Mesothelial cell of epicardium (in vitro differentiated cells): ENCODE data around the gene B3GAT1. TPM values are rescaled to one million over a fixed set of nuclear protein-coding genes. Genes with fewer than 3 reads are reported as not detected.

ENCODE experiments used
- DNase-seq, 2 experiments: peaks; one replicate each; pipeline ENCODE4 v3.0.0; 2021; ENCODE audit warnings: low spot score in 2 of 2; ENCODE audit not compliant: unreplicated experiment in 2 of 2
- H3K27ac Mint-ChIP-seq: 2 replicates; pipeline ENCODE4 v1.8.0; 2021; ENCODE audit warnings: mixed read lengths
- H3K27me3 Mint-ChIP-seq: 2 replicates; pipeline ENCODE4 v1.8.0; 2021; ENCODE audit warnings: low read depth, mixed read lengths
- H3K36me3 Mint-ChIP-seq: 2 replicates; pipeline ENCODE4 v1.8.0; 2021; ENCODE audit warnings: mixed read lengths
- H3K4me1 Mint-ChIP-seq: 2 replicates; pipeline ENCODE4 v1.8.0; 2021; ENCODE audit warnings: mixed read lengths
- H3K4me3 Mint-ChIP-seq: 2 replicates; pipeline ENCODE4 v1.8.0; 2021; ENCODE audit warnings: mild to moderate bottlenecking, moderate library complexity, mixed read lengths
- H3K9me3 Mint-ChIP-seq: 2 replicates; pipeline ENCODE4 v1.8.0; 2021; ENCODE audit warnings: mixed read lengths
- CTCF ChIP-seq: fragments of 200-600 bp; sonication (generic); IDR thresholded peaks from one replicate; pipeline ENCODE4 v1.5.0; 2021; ENCODE audit warnings: antibody characterized with exemption; ENCODE audit not compliant: unreplicated experiment
- total RNA-seq: library from RNA; stranded (reverse); gene quantifications from 3 replicates; pipeline ENCODE4 v1.2.1, GENCODE V29; 2021

The B3GAT1 gene
- total RNA-seq, 1 donor from 2014 or later: 1.5 TPM

GRCh38 chr11:134391656-134392055, 20.4 kb downstream of the B3GAT1 start:
- Mint-ChIP-seq H3K4me3 (no peak overlapping the region), H3K27ac (no peak overlapping the region), H3K9me3 (no peaks in the 10 kb centered on the region), H3K27me3 (peaks cover 11% of the 10 kb centered on the region), H3K36me3 (no peaks in the 10 kb centered on the region), H3K4me1 (no peaks in the 10 kb centered on the region)
- DNase-seq: no peak
- no peak for TF ChIP-seq CTCF

GRCh38 chr11:134390706-134391569, 21.1 kb downstream of the B3GAT1 start:
- Mint-ChIP-seq H3K27me3 (peaks cover 11% of the 10 kb centered on the region), H3K4me1 (peaks cover under 1% of the 10 kb centered on the region), H3K27ac (no peak overlapping the region), H3K36me3 (no peaks in the 10 kb centered on the region), H3K4me3 (no peak overlapping the region), H3K9me3 (no peaks in the 10 kb centered on the region)
- TF ChIP-seq CTCF: no peak
- DNase-seq: no peak

- H3K27me3 Mint-ChIP-seq: peaks cover 11% of the 10 kb centered on the region
- no peak overlapping the region for H3K27ac Mint-ChIP-seq
- no peak overlapping the region for H3K4me3 Mint-ChIP-seq
- DNase-seq: no peak
- TF ChIP-seq CTCF: no peak
- H3K4me1 Mint-ChIP-seq: peaks cover 3% of the 10 kb centered on the region
- no peaks in the 10 kb centered on the region for H3K9me3 Mint-ChIP-seq
- no peaks in the 10 kb centered on the region for H3K36me3 Mint-ChIP-seq
These were observed 22.4 kb downstream of the B3GAT1 start for GRCh38 chr11:134389464-134390180.

- Mint-ChIP-seq H3K4me3 (no peak overlapping the region), H3K27ac (no peak overlapping the region), H3K9me3 (no peaks in the 10 kb centered on the region), H3K36me3 (no peaks in the 10 kb centered on the region), H3K27me3 (peaks cover 10% of the 10 kb centered on the region), H3K4me1 (peaks cover 3% of the 10 kb centered on the region)
- no peak for TF ChIP-seq CTCF
- no peak for DNase-seq
These were observed 23.5 kb downstream of the B3GAT1 start for GRCh38 chr11:134388590-134388989.

GRCh38 chr11:134387501-134387900, 24.5 kb downstream of the B3GAT1 start:
- H3K4me3 Mint-ChIP-seq: no peak overlapping the region
- peaks cover 10% of the 10 kb centered on the region for H3K27me3 Mint-ChIP-seq
- TF ChIP-seq CTCF: no peak
- no peak overlapping the region for H3K27ac Mint-ChIP-seq
- no peak for DNase-seq
- H3K36me3 Mint-ChIP-seq: no peaks in the 10 kb centered on the region
- no peaks in the 10 kb centered on the region for H3K9me3 Mint-ChIP-seq
- H3K4me1 Mint-ChIP-seq: peaks cover 3% of the 10 kb centered on the region
